ENCODE measurements around the gene MAML2.

The MAML2 gene

DNA sequence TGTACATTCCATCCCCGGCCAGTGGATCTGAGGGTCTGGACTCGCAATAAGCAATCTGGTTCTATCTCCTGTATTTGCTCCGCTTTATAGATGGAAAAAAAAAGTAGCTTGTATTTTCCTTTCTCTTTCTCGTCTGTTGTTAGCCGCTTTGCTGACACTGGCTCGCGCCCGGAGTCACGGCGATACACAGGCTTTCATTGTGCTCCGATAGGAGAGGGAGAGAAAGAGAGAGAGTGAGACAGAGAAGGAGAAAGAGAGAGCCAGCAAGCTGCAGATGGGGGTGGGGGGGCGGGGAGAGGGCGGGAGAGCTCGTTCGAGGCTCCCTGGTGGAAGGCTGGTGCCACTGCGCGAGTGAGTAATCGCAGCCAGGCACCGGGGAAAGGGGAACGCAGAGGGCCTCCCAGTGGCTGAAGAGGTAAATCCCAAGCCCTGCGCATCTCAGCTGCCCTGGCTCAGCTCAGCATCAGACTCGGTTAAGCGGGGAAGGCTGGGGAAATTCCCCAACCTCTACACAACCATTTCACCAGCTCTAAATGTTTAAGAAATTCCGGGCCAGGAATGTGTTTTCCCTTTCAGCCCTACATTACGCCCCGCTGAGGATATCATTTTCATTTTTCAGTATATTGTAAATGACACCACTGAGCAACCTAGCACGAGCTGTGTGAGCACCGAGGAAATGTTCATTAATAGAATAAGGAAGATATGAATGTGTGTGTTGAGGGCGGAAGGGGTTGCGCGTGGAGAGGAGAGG, at the start of gene MAML2:
Gene MAML2 (minus strand): TSS at position 235 of the 751 bp plus-strand sequence. CDS start 1,300 bp downstream, outside the sequence.
- peak within 1 kb of the TSS; percentile 99 for H3K4me3 Mint-ChIP-seq
- H3K4me1 Mint-ChIP-seq (ENCODE audit: low read depth): peaks cover 28% of the 10 kb centered on the region
- H3K27ac Mint-ChIP-seq: peak within 1 kb of the TSS; percentile 96
- no peaks in the 10 kb centered on the region for H3K9me3 Mint-ChIP-seq (ENCODE audit: low read depth)
- H3K36me3 Mint-ChIP-seq: peaks cover 6% of the 10 kb centered on the region
- H3K27me3 Mint-ChIP-seq: no peaks in the 10 kb centered on the region

DNA sequence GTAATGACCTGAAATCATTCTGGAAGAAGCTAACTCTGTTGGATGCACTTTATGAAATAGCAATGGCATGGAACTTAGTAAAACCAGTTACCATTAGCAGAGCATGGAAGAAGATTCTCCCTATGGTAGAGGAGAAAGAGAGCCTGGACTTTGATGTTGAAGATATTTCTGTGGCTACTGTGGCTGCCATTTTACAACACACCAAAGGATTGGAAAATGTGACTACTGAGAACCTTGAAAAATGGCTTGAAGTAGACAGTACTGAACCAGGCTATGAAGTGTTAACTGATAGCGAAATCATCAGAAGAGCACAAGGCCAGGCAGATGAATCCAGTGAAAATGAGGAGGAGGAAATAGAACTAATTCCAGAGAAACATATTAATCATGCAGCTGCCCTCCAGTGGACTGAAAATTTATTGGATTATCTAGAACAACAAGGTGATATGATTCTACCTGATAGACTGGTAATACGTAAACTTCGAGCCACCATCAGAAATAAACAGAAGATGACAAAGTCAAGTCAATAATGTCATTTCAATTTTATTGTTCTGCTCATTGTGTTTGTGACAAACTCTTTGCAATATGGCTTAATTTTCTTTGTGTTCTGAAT, 48.8 kb upstream of the MAML2 start:
- peaks cover 12% of the 10 kb centered on the region for H3K36me3 Mint-ChIP-seq
- H3K4me1 Mint-ChIP-seq (ENCODE audit: low read depth): peaks cover 62% of the 10 kb centered on the region
- H3K27ac Mint-ChIP-seq: no peak overlapping the region
- H3K27me3 Mint-ChIP-seq: no peaks in the 10 kb centered on the region
- H3K9me3 Mint-ChIP-seq (ENCODE audit: low read depth): peaks cover 7% of the 10 kb centered on the region
- H3K4me3 Mint-ChIP-seq: peak overlapping the region; percentile 98

DNA sequence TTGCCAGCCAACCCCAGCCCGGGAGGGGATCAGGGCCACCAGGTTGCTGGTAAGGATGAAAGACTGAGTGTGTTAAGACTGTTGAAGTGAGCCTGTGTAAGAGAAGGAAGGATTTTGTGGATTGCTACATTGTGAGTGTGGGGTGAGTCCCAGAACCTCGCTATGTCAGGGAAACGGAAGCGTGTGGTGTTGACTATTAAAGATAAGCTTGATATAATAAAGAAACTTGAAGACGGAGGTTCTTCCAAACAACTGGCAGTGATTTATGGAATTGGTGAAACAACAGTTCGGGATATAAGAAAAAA, 47.4 kb upstream of the MAML2 start:
- Mint-ChIP-seq H3K27me3 (no peaks in the 10 kb centered on the region), H3K4me1 (ENCODE audit: low read depth) (peaks cover 63% of the 10 kb centered on the region), H3K4me3 (peak overlapping the region; percentile 98), H3K9me3 (ENCODE audit: low read depth) (peaks cover 7% of the 10 kb centered on the region), H3K27ac (peak overlapping the region; percentile 94), H3K36me3 (peaks cover 12% of the 10 kb centered on the region)

DNA sequence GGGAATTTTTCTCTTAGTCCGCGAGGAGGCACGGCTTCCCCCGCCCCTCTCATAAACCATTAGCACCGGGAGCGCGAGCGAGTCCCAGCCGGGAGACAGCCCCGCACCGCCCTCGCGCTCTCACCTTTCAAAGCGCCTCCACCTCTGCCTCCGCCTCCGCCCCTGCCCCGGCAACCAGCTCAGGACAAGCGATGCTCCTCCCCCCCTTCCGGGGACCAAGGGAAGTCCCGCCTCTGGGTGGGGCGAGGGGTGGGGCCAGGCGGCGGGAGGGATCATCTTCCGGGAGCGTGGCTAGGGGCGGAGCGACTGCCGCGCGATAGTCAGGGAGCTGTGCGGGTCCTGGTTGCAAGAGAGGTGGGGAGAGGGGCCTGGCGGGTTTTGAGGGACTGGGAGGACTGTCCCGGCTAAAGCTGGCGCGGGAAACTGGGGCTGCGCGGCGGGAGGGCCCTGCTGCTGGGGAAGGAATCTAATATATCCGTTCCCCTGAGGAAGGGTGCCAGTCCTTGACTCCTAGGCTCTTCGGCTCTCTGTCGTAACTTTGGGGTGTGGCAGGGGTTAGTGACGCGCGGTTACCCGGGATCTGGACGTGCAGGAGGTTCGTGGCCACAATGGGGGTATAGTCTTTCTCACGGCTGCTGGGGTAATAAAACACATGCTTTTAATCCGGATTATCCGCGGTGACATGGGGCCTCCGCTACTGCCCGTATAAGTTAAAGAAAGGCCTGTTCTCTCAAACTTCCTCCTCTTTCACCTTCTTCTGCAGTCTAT, 46.9 kb upstream of the MAML2 start, which contains the start of the genes CCDC82 and JRKL:
Gene CCDC82 (minus strand): TSS at position 193 of the 768 bp plus-strand sequence. CDS start 5,165 bp downstream, outside the sequence.
Gene JRKL (plus strand): TSS at position 294 of the 768 bp plus-strand sequence. CDS start 637 bp downstream, outside the sequence.
- H3K4me1 Mint-ChIP-seq (ENCODE audit: low read depth): peaks cover 68% of the 10 kb centered on the region

DNA sequence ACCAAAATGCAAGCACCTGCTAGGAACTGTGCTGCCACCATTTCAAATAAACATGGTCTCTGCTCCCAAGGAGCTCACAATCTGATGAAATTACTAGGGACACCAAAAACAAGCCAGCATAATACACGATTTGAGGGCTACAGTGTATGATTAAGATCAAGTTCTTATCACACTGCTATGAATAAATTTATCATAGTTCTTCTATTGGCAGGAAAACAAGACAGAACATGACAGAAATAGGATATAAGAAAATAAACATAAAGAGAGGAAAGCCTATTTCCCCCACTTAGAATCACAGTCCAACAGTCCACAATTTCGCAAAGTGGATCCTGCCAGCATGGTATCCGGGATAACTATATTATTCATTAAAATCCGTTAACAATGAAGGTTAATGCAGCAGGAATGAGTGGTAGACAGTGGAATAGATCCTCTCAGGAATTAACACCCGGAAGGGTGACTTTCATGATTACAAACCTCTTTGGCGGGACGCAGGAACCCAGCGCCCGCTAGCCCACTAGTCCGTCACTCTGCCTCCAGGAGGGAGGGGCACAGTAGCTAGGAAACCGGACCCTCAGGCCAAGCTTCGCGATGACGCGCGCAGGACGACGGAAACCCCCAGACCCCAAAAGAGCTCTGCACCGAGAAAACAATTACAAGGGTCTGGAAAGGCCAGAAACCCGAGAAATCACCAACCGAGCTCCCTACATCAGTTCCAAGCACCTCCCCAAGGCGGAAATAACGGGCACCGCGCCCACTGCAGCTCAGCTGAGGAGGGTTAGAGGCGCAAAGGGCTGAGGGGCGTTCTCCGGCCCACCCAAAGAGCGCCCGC, 46.1 kb upstream of the MAML2 start:
- Mint-ChIP-seq H3K27me3 (no peaks in the 10 kb centered on the region), H3K4me1 (ENCODE audit: low read depth) (peaks cover 68% of the 10 kb centered on the region), H3K36me3 (peaks cover 14% of the 10 kb centered on the region), H3K9me3 (ENCODE audit: low read depth) (peaks cover 7% of the 10 kb centered on the region), H3K4me3 (peak overlapping the region; percentile 98), H3K27ac (peak overlapping the region; percentile 94)

More for the DNA sequence above, 46.9 kb upstream of the MAML2 start, which contains the start of the genes CCDC82 and JRKL:
- no peaks in the 10 kb centered on the region for H3K27me3 Mint-ChIP-seq
- peaks cover 12% of the 10 kb centered on the region for H3K36me3 Mint-ChIP-seq
- peak within 1 kb of the TSS; percentile 98 for H3K4me3 Mint-ChIP-seq
- peaks cover 7% of the 10 kb centered on the region for H3K9me3 Mint-ChIP-seq (ENCODE audit: low read depth)
- H3K27ac Mint-ChIP-seq: peak within 1 kb of the TSS; percentile 94

DNA sequence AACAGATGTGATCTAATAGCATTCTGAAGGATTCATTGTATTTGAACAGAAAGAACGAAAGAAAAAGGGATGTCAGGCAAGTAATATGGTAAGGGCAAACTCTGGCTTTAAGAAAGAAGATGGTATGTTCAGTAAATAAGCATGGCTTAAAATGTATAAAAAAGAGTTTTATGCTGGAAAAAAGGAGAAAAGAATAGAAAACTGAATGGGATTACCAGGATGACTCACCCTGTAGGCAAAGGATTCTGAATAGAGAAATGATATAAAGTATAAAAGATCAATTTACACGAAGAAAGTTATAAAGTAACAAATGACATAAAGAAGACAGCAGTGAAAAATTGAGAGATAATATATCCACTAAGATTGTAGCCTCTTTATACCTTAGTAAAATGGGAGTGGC, 42.2 kb upstream of the MAML2 start:
- no peak overlapping the region for H3K4me3 Mint-ChIP-seq
- peaks cover 17% of the 10 kb centered on the region for H3K36me3 Mint-ChIP-seq

DNA sequence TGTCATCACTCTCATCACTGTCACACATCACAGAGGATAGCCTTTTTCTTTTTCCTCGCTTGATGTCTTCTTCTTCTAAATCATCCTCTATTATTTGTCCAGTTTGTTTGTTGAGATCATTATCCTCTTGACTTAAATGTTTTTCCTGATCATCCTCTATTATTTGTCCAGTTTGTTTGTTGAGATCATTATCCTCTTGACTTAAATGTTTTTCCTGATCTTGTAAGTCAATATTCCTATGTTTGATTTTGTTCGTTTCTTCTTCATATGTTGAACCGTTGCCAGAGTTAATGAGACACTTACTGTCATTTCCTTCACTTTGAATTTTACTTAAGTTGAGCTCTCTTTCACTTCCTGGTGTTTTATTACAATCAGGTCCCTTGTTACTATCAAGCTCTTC, 41.2 kb upstream of the MAML2 start:
- peaks cover 44% of the 10 kb centered on the region for H3K4me1 Mint-ChIP-seq (ENCODE audit: low read depth)
- H3K4me3 Mint-ChIP-seq: peak overlapping the region; percentile 49
- peak overlapping the region; percentile 69 for H3K27ac Mint-ChIP-seq
- no peaks in the 10 kb centered on the region for H3K27me3 Mint-ChIP-seq
- peaks cover 17% of the 10 kb centered on the region for H3K36me3 Mint-ChIP-seq
- no peaks in the 10 kb centered on the region for H3K9me3 Mint-ChIP-seq (ENCODE audit: low read depth)

More for the DNA sequence above, 42.2 kb upstream of the MAML2 start:
- Mint-ChIP-seq H3K27ac (peak overlapping the region; percentile 1), H3K27me3 (no peaks in the 10 kb centered on the region), H3K9me3 (ENCODE audit: low read depth) (no peaks in the 10 kb centered on the region), H3K4me1 (ENCODE audit: low read depth) (peaks cover 46% of the 10 kb centered on the region)

DNA sequence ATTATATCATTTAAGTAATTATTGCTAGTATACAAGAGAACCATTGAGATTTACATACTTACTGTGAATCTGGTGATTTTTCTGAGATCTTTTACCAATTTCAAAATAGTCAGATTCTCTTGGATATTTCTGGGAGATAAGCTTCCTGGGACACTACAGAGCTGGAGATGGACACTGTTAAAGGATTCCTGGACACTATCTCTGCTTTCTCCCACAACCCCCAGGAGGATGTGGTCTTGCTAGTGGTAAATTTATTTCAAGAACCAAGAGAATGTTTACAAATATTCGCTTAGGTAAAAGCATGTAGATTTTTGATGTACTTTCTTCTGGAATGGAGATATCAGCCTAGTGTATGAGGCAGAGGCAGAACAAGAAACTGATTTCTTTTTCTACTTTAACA, 33.8 kb upstream of the MAML2 start:
- Mint-ChIP-seq H3K27ac (no peak overlapping the region), H3K9me3 (ENCODE audit: low read depth) (no peaks in the 10 kb centered on the region), H3K27me3 (no peaks in the 10 kb centered on the region), H3K4me3 (no peak overlapping the region), H3K36me3 (peaks cover 19% of the 10 kb centered on the region), H3K4me1 (ENCODE audit: low read depth) (peaks cover 1% of the 10 kb centered on the region)

DNA sequence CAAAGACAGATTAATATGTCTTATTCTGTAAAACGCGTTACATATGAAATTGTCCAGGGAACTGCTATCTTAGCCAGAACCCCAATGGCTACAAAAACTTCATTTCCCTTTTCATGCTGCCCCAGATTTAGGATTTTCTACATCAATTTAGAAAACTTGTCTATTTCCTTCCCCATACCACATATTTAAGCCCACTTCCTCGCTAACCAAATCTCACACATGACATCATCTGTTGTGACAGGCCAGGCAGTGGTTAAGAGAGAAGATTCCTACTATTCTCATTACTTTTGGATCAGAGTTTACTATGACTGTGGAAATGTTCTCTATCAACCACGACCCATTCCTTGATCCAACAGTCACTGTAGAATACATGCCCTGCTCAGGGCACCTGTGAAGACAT, 30.8 kb upstream of the MAML2 start:
- H3K27me3 Mint-ChIP-seq: no peaks in the 10 kb centered on the region
- no peaks in the 10 kb centered on the region for H3K4me1 Mint-ChIP-seq (ENCODE audit: low read depth)
- H3K9me3 Mint-ChIP-seq (ENCODE audit: low read depth): no peaks in the 10 kb centered on the region
- H3K27ac Mint-ChIP-seq: no peak overlapping the region
- no peak overlapping the region for H3K4me3 Mint-ChIP-seq
- peaks cover 21% of the 10 kb centered on the region for H3K36me3 Mint-ChIP-seq

DNA sequence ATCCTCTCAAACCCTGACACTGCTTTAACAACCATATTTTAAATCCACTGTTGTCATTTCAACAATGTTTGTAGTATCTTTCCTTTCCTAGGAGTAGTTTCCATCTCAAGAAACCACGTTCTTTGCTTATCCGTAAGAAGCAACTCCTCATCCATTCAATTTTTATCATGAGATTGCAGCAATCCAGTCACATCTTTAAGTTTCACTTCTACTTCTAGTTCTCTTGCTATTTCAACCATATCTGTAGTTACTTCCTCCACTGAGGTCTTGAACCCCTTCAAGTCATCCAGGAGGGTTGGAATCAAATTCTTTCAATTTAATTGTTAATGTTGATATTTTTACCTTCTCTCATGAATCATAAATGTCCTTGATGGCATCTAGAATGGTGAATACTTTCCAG, 24.3 kb upstream of the MAML2 start:
- Mint-ChIP-seq H3K4me1 (ENCODE audit: low read depth) (no peaks in the 10 kb centered on the region), H3K36me3 (peaks cover 16% of the 10 kb centered on the region), H3K9me3 (ENCODE audit: low read depth) (no peaks in the 10 kb centered on the region), H3K4me3 (no peak overlapping the region), H3K27ac (no peak overlapping the region), H3K27me3 (no peaks in the 10 kb centered on the region)

DNA sequence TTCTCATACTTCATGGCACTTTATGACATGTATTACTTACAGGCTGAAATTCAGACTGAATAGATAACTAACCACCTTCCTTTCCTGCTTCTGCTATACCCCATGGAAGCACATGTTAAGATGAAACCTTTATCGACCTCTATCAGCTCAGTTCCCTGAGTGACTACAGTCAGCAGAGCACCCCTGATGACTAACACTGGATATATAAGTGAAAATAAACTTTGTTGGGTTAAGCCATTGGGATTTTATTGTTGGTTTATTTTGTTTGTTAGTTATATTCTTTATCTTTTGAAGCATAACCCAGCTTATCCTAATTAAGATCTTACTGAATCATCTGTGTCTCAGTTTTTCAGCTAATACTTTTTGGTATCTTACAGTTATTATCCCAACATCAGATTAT, 23.0 kb upstream of the MAML2 start:
- Mint-ChIP-seq H3K27ac (no peak overlapping the region), H3K36me3 (peaks cover 19% of the 10 kb centered on the region), H3K27me3 (no peaks in the 10 kb centered on the region), H3K4me1 (ENCODE audit: low read depth) (no peaks in the 10 kb centered on the region), H3K9me3 (ENCODE audit: low read depth) (no peaks in the 10 kb centered on the region), H3K4me3 (no peak overlapping the region)

DNA sequence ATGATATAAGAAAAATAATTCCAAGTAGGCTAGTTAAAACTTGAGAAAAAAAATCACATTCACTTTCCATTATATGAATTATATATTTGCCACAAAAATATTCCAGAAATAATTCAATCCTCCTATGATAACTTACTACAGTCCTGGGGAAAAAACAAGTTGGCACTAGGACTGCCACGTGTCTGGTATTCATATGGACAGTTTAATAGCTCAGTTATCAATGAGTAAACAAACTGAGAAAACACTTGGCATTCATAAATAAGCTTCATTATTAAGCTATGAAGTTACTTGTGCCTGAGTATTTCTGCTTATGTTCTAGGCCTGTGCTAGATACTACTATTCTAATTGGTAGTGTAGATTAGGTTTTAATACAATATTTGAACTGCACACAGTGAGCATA, 22.5 kb upstream of the MAML2 start:
- Mint-ChIP-seq H3K36me3 (peaks cover 16% of the 10 kb centered on the region), H3K27ac (no peak overlapping the region), H3K27me3 (no peaks in the 10 kb centered on the region), H3K4me3 (no peak overlapping the region), H3K4me1 (ENCODE audit: low read depth) (no peaks in the 10 kb centered on the region), H3K9me3 (ENCODE audit: low read depth) (no peaks in the 10 kb centered on the region)

DNA sequence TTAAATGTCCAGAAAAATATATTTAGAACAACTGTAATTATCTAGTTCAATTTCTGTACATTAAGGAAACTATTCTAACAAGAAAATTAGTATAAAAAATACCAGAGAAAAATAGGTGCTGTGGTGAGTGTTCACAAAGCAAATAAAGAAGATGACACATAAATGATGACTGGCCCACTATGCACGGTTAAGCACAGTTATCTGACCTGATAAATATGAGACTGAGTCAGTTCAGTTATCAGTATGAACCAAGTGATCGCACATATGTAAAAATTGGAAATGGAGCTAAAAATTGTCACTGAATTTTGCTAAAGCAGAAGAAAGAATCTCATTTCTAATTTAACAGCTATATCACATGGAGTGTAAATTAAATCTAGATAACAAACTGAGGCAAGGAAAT, 18.8 kb upstream of the MAML2 start:
- peaks cover 10% of the 10 kb centered on the region for H3K36me3 Mint-ChIP-seq
- peaks cover 21% of the 10 kb centered on the region for H3K4me1 Mint-ChIP-seq (ENCODE audit: low read depth)
- H3K9me3 Mint-ChIP-seq (ENCODE audit: low read depth): no peaks in the 10 kb centered on the region
- H3K4me3 Mint-ChIP-seq: no peak overlapping the region
- H3K27ac Mint-ChIP-seq: no peak overlapping the region
- no peaks in the 10 kb centered on the region for H3K27me3 Mint-ChIP-seq

DNA sequence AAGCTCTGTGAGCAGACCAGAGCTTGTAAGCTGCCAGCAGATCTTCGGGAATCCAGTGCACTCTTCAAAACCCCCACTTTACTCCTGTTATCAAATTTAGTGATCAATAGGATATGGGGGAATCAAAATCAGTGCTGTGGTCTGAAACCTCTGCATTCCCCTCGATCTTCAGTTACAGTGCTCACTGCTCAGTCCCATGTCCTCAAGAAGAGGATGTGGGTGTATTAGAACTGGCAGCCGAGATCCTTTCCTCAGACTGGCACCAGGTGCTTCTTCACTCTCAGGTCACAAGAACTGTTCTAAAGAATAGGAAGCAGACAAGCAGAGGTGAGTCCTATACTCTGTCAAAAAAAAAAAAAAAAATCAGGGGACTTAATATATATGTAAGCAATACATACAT, 15.3 kb upstream of the MAML2 start:
- no peaks in the 10 kb centered on the region for H3K27me3 Mint-ChIP-seq
- peak overlapping the region; percentile 30 for H3K4me3 Mint-ChIP-seq
- peaks cover 29% of the 10 kb centered on the region for H3K36me3 Mint-ChIP-seq
- H3K9me3 Mint-ChIP-seq (ENCODE audit: low read depth): no peaks in the 10 kb centered on the region
- peaks cover 33% of the 10 kb centered on the region for H3K4me1 Mint-ChIP-seq (ENCODE audit: low read depth)
- H3K27ac Mint-ChIP-seq: peak overlapping the region; percentile 77

All from activated naive CD8-positive, alpha-beta T cell (primary cell).